Glomerular endothelial cell (primary cell): Measurements from ENCODE around the gene NEUROD4. TPM values are rescaled to one million over a fixed set of nuclear protein-coding genes. Genes with fewer than 3 reads are reported as not detected.

Experiments
- DNase-seq: peaks from one replicate; pipeline ENCODE4 v3.0.0-alpha.2; 2011; ENCODE audit warnings: low read depth, low spot score; ENCODE audit errors: extremely low read depth
- total RNA-seq: library from RNA; depleted of rRNA; stranded (reverse); fragments of >200 nt; gene quantifications from 2 replicates; pipeline ENCODE4 v1.2.3, GENCODE V29; 2015

The NEUROD4 gene
- total RNA-seq, 1 donor from 2014 or later = not detected

DNA sequence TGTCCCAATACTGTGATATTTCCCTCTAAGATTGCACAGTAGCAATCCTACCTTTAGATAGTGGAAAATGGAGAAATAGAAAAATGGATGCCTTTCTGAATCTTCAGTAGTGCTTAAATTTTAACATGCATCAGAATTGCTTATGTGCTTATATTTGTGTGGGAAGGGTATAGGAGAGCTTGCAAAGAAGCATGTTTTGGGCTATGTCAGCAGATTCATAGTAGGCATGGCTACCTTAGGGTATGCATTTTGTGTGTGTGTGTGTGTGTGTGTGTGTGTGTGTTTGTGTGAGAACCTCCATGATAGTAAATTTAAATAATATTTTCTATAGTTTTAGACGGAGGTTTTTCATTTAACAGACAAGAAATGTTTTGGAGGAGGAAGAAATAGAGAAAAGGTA lies 38.3 kb downstream of the NEUROD4 start:
- no peak for DNase-seq

DNA sequence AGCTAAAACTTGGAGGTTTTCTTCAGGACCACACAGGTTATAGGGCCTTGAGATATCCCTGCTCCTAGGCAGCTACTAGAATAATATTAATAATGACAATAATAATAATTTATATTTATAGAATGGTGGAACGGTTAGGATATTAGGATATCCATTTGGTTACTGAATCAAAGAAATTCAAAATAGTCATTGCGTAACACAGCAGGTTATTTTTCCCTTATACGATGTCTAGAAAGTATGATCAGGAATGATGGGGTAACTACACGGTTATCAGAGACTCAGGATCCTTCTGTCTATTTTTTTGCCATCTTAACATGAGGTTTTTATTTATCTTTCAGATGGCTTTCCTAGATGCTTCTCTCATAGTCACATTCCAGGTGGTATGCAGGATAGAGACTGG lies 39.0 kb downstream of the NEUROD4 start:
- no peak for DNase-seq

DNA sequence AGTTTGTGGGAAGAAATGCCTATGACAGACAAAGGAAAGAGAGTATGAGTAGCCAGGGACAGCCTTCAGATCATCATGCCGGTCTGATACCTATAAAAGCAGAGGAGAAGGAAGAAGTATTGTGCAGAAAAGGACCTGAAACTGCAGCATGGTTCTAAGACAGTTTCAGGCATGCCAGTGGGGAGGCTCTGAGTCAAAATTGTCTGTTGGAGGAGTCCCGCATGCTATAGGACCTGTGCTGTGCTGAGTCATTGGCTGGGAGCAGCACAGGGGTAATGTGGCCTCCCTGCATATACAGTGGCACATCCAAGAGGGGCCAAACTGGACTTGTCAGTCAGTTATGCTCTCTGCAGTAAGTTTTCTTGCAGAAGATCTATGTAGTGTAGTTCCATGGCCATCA lies 40.7 kb downstream of the NEUROD4 start:
- no peak for DNase-seq

DNA sequence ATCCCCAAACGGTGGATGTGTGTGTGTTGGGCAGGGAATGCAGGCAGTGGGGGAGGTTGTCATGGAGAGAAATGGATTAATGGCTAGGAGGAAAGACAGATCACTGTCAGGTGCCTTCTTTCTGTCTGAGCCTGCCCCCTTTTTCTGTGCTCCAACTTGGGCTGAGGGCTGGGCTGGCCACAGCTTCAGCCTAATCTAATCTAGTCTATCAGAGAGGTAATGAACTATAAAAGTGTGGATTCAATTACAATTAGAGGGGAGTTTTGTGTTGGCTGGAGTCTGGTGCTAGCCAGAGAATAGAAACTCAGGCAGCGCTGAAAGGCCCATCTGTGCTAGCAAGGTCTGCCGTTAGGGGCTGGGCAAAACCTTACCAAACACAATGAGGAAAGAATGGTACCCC lies 41.2 kb downstream of the NEUROD4 start:
- no peak for DNase-seq

DNA sequence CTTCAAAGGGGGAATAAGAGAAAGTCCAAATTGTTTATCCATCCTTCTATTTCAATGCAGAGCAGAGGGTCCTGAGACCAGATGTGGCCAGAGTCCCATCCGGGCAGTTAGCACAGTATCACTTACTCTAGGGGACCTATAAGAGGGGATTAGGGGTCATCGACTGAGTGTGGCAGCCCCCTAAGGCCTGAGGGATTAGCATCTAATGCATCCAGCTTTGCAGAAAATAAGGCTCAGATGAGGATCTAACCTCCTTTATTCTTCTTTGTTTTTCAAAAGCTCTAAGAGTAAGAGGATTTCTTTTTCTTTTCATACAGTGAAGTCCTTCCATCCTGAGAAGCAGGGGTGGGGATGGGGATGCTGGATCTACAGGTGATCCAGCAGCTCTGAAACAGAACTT lies 43.5 kb downstream of the NEUROD4 start:
- DNase-seq = no peak

DNA sequence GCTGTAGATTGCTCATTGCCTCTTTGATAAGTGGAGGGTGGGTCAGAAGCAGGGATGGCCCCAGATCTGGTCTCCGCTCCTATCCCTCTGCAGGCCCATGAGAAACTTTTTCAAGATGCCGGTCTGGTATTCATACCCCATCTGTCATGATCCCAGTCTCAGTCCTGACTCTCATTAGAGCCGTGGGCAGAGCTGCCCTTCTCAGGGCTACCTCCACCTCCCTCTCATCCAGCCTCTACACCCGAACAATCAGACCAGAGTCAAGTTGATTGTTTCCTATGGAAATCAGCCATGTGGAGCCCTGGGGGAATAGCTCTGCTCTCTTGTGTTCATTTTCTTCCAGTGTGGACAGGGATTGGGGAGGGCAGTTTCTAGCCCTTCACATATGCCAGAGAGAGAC lies 45.8 kb downstream of the NEUROD4 start:
- DNase-seq = no peak

DNA sequence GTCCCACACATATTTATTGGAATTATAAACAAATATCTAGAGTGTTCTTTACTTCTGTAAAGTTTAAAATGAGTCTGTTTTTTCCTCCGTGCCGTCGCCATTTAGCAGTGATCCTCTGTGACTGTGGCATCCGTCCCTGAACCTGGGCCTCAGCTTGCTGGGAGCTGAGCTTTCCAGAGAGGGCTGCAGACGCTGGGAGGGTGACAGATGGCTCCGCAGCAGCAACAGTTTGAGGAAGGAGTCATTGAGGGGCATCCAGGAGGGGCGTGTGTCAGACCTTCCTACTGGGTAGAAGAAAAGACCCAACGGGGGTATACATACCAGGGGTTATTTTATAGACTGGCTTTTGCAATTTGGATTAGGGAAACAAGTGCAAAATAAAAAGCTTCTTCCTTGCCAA lies 47.9 kb downstream of the NEUROD4 start:
- no peak for DNase-seq

DNA sequence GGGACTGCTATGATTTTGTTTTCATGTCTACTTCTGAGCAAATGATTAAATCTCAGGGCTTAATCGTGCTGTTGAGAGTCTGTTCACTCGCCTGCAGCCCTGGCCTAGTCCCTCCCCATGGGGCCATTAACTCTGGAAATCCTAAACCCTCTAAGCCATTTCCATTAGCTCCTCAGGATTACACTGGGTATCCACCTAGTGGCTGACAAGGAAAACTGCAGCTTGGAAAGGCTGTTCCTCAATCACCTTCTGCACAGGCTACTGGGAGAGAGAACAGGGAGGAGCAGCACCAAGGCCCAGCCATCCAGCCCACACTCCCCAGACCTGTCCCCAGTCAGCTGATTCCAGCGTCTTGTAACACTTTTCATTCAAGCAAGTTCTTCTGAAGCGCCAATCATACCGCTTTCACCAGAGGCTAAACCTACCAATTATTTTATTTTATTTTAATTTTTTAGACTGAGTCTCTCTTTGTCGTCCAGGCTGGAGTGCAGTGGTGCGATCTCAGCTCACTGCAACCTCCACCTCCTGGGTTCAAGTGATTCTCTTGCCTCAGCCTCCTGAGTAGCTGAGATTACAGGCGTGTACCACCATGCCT lies 48.7 kb downstream of the NEUROD4 start:
- no peak for DNase-seq

DNA sequence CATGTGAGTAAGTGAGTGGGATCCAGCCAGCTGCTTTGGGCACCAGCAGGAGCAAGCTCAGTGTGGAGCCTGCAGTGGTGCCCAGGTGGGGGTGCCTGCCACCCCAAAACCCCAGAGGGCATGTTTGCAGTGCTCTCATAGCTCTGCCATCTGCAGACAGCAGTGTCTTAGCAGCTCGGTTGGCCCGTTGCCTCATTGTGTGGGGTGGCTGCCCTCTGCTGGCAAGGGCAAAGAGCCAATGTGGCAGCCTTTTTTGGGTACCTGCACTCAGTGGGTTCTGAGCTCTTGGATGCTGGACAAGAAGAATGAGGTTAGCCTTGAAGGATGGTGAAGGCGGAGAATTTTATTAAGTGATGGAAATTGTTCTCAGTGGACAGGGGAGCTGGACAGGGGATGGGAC lies 52.3 kb downstream of the NEUROD4 start:
- DNase-seq = no peak

DNA sequence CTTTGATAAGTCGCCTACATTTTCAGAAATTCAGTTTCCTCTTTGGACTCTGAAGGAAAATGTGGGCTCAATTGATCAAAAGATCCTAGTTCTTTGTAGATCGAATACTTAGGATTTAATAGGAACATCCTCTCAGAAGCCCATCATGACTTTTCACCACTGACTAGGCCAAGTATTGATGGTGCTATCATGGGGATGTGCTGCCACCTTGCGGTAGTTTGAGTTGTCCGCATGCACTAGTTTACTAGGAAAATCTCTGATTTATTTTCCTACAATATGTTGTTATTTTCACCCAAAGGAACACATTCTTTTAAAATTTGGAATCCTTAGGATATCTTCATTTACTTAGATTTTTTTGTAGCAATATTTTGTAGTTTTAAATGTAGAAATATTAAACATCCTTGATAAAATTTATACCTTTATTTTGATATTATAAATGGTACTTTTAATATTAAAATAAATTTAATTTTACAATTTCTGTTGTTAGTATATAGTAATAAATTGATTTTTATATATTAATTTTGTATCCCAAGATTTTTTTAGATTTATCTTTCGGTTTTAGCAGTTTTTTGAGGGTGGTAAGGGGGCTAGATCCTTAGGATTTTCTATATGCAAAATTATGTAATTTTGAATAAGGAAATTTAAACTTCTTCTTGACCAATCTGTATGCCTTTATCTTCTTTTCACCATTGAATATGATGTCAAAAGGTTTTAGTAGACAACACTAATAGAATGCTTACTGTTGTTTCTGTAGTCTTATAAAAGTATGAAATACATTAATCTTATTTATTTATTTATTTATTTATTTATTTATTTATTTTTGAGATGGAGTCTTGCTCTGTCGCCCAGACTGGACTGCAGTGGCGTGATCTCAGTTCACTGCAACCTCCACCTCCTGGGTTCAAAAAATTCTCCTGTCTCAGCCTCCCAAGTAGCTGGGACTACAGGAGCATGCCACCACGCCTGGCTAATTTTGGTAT lies 53.6 kb downstream of the NEUROD4 start:
- DNase-seq = peak; percentile 41

DNA sequence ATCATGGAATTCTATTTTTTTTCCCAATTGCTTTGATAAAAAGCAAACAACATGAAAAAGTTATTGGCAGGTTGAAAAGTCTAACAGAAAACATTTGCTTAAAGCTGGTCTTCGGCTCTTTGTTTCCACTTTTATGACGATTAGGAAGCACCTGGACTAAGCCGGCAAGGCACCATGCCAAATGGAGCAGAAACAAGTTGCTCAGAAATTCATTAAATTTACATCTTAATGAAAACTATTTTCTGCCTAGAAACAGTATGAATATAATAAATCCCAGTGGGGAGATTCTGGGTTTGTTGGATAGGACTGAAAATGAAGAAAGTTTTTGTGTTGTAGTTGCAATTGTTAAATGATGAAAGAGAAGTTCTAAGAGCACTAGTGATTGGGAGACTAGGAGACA lies 55.0 kb downstream of the NEUROD4 start:
- no peak for DNase-seq

Other genes starting within 250 kb of the NEUROD4 start
- not detected in 2 replicates for gene MUCL1, start 165.5 kb upstream of the NEUROD4 start, total RNA-seq
- not detected in 2 replicates for gene TESPA1, start 35.2 kb upstream of the NEUROD4 start, total RNA-seq
- not detected in 2 replicates for gene OR9K2, start 106.4 kb downstream of the NEUROD4 start, total RNA-seq
- gene OR10A7, start 201.1 kb downstream of the NEUROD4 start, total RNA-seq = not detected in 2 replicates
- not detected in 2 replicates for gene OR6C74, start 224.6 kb downstream of the NEUROD4 start, total RNA-seq